SH-SY5Y (cell line): ENCODE measurements around the gene TRPM5.

ENCODE experiments used
- GATA2 ChIP-seq: IDR thresholded peaks from 2 replicates; pipeline ENCODE4 v1.6.1; 2011; ENCODE audit warnings: mild to moderate bottlenecking, low read depth, low read length
- GATA3 ChIP-seq: IDR thresholded peaks from 2 replicates; pipeline ENCODE4 v1.6.1; 2011; ENCODE audit warnings: low read depth, mild to moderate bottlenecking, low read length, moderate library complexity

DNA sequence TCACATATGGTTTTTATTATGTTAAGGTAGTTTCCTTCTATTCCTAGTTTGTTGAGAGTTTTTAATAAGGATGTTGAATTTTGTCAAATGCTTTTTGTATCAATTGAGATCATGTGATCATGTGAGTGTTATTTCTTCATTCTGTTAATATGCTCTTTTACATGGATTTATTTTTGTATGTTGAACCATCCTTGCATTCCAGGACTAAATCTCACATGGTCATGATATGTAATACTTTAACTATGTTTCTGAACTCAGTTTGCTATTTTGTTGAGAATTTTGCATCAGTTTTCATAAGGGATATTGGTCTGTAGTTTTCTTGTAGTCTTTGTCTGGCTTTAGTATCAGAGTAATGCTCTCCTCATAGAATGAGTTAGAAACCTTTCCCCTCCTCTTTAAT, 43.7 kb upstream of the TRPM5 start:
- TF ChIP-seq GATA3 (no peak), GATA2 (no peak)
